ENCODE data around the gene ARHGAP45. TPM values are rescaled to one million over a fixed set of nuclear protein-coding genes. Genes with fewer than 3 reads are reported as not detected.
A peak's percentile ranks its signal among the peaks of the same experiment; 100 is the strongest.

The ARHGAP45 gene
- total RNA-seq, 2 experiments from 2014 or later: 861 to 878 TPM

DNA sequence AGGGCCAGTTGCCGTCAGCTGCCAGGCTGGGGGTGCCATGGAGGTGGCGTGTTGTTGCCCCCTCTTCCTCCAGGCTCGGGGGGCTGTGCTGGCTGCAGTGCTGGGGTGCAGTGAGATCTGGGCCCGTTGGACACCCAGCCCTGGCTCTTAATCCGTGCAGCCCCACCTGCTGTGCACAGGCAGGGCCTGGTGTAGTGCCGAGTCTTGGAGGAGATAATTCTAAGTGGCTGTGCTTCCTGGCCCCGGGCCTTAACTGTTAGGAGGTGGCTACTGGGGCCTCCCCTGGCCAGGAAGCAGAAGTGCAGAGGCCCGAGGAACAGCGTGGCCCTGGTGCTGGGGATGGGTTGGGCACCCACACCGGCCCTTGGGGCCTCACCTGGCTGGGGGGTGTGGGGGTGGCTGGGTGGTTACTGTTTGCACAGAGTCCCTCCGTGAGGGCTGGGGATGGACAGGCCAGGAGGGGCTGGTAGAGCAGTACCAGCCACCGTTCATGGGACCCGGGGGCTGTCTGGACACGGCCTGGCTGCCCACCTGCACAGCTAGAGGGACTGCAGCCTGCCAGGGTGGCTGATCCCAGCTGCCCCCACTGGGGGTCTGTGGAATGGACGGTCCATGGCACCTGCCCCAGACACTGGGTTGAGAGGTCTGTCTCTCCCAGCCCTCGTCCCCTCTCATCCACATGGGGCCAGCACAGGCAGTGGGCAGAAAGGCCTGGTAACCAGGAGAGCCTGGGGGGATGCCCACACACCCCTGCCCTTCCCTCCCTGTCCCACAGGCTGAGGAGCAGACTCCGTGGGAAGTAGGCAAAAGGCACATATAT lies 40.1 kb downstream of the ARHGAP45 start:
- ChIA-PET POLR2A (interaction anchor here (1.1 to 7.4 kb wide), 2 partner anchors 20 to 40 kb away, joined by 4 to 74 read pairs; partner anchors contain the start of gene ARHGAP45), CTCF (no interaction called here)
- Histone ChIP-seq H3K9me3 (ENCODE audit: control insufficient read depth in 1 of 2, insufficient read depth in 1 of 2, low read length in 2 of 2) (peaks cover 0 to 4% of the 10 kb centered on the region in 2 experiments), H3K4me3 (ENCODE audit: low read length) (no peak overlapping the region), H3K36me3 (ENCODE audit: insufficient read depth, low read length) (peaks cover 47% of the 10 kb centered on the region), H3K27ac (ENCODE audit: low read depth in 1 of 2, low read length in 2 of 2) (peak overlapping the region in 1 of 2 donors; percentile 10), H3K27me3 (ENCODE audit: control insufficient read depth in 1 of 2, insufficient read depth in 2 of 2, low read length in 2 of 2) (no peaks in the 10 kb centered on the region), H3K4me1 (ENCODE audit: insufficient read depth, low read length) (peaks cover 34% of the 10 kb centered on the region)
- TF ChIP-seq, protein P1, sequence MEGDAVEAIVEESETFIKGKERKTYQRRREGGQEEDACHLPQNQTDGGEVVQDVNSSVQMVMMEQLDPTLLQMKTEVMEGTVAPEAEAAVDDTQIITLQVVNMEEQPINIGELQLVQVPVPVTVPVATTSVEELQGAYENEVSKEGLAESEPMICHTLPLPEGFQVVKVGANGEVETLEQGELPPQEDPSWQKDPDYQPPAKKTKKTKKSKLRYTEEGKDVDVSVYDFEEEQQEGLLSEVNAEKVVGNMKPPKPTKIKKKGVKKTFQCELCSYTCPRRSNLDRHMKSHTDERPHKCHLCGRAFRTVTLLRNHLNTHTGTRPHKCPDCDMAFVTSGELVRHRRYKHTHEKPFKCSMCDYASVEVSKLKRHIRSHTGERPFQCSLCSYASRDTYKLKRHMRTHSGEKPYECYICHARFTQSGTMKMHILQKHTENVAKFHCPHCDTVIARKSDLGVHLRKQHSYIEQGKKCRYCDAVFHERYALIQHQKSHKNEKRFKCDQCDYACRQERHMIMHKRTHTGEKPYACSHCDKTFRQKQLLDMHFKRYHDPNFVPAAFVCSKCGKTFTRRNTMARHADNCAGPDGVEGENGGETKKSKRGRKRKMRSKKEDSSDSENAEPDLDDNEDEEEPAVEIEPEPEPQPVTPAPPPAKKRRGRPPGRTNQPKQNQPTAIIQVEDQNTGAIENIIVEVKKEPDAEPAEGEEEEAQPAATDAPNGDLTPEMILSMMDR (IDR thresholded peaks at IDR 0.05): no peak
- Mint-ChIP-seq H3K4me1 (ENCODE audit: low read depth) (peaks cover 14% of the 10 kb centered on the region), H3K36me3 (ENCODE audit: low read depth) (peaks cover 21% of the 10 kb centered on the region), H3K4me3 (peak overlapping the region; percentile 83), H3K27ac (peak overlapping the region; percentile 69), H3K27me3 (no peaks in the 10 kb centered on the region), H3K9me3 (no peaks in the 10 kb centered on the region)
- ATAC-seq (ENCODE audit: poor library complexity): no peak
- peak in 2 of 14 experiments; percentile 20 to 54 for DNase-seq
- intact Hi-C loops (cut with DNase I, micrococcal nuclease): loop anchor here in 1 of 2 experiments (10.0 kb wide), 1 partner anchor 312 kb away; the partner anchor contains the start of gene PTBP1

DNA sequence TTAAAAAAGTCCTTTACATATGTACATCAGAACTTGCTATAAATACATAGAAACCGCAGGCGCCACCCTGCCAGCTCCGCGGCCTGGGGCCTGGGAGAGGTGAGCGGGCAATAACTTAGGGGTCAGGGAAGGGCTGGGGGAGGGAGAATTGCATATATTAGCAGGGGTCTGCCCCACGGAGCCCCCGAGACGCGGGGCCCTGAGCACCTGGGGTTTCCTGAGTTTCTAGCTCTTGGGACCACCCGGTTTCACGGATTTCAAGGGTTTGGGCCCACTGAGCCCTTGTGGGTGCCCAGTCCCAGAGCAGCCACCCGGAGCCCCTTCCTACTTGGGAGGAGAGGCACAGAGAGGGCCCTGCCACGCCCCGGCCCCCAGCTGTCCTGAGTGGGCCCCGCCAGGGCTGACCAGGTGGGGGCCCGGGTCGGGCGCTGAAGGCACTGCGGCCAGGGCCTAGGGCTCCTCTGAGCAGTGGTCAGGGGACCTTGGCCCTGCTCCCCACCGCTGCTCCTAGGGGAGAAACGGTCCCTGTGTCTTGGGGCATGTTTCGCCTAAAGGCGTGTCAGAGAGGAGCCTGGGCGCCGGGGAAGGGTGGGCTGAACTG lies 40.8 kb downstream of the ARHGAP45 start:
- CTCF ChIA-PET: no interaction called here
- Histone ChIP-seq H3K9me3 (ENCODE audit: control insufficient read depth in 1 of 2, insufficient read depth in 1 of 2, low read length in 2 of 2) (peaks cover 0 to 4% of the 10 kb centered on the region in 2 experiments), H3K36me3 (ENCODE audit: insufficient read depth, low read length) (peaks cover 52% of the 10 kb centered on the region), H3K27ac (ENCODE audit: low read depth in 1 of 2, low read length in 2 of 2) (peak overlapping the region in 1 of 2 donors; percentile 10), H3K4me1 (ENCODE audit: insufficient read depth, low read length) (peaks cover 30% of the 10 kb centered on the region), H3K27me3 (ENCODE audit: control insufficient read depth in 1 of 2, insufficient read depth in 2 of 2, low read length in 2 of 2) (no peaks in the 10 kb centered on the region), H3K4me3 (ENCODE audit: low read length) (no peak overlapping the region)
- H3K4me1 Mint-ChIP-seq (ENCODE audit: low read depth): peaks cover 9% of the 10 kb centered on the region
- H3K4me3 Mint-ChIP-seq: peak overlapping the region; percentile 30
- H3K36me3 Mint-ChIP-seq (ENCODE audit: low read depth): peaks cover 21% of the 10 kb centered on the region
- intact Hi-C loops (cut with DNase I, micrococcal nuclease): loop anchor here in 1 of 2 experiments (10.0 kb wide), 1 partner anchor 313 kb away; the partner anchor contains the start of gene PTBP1
- no peak for ATAC-seq (ENCODE audit: poor library complexity)
- TF ChIP-seq, protein P1 (IDR thresholded peaks at IDR 0.05): no peak
- DNase-seq: no peak
- POLR2A ChIA-PET: interaction anchor here (1.1 kb wide), 1 partner anchor 41 kb away, joined by 4 read pairs; the partner anchor contains the start of gene ARHGAP45
- H3K27ac Mint-ChIP-seq: peak overlapping the region; percentile 69
- H3K27me3 Mint-ChIP-seq: no peaks in the 10 kb centered on the region
- H3K9me3 Mint-ChIP-seq: no peaks in the 10 kb centered on the region

DNA sequence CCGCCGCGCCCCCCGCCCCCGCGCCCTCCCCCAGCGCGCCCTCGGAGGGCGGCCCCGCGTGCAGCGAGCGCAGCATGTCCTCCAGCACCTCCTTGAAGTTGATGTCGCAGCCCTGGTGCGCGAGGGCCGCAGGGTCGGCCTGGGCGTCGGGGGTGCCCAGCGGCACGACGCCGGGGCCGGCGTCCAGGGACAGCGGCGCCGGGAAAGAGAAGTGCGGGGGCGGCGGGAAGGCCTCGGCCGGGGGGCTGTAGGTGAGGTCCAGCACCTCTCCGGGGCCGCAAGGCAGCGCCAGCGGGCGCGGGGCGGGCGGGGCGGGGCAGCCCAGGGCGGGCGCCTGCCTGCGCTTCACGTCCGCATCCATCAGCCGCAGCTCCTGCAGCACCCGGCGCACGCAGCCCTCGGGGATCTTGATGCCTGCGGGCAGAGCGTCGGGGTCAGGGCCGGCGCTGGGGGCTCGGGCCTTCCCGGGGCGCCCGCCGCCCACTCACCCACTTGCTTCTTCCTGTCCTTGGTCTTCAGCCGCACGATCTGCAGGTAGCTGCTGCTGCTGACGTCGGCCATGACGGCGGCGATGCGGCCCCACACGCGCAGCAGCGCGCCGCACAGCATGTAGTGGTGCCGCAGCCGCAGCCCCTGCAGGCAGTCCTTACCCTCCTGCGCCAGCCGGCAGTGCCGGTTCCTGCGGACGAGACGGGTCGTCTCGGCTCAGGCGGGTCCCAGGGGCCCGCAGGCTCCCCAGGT lies 41.5 kb downstream of the ARHGAP45 start:
- H3K27me3 ChIP-seq (ENCODE audit: control insufficient read depth in 1 of 2, insufficient read depth in 2 of 2, low read length in 2 of 2): no peaks in the 10 kb centered on the region
- intact Hi-C loops (cut with DNase I, micrococcal nuclease): loop anchor here in 1 of 2 experiments (10.0 kb wide), 1 partner anchor 314 kb away; the partner anchor contains the start of gene PTBP1
- H3K4me1 ChIP-seq (ENCODE audit: insufficient read depth, low read length): peaks cover 30% of the 10 kb centered on the region
- Mint-ChIP-seq H3K27me3 (no peaks in the 10 kb centered on the region), H3K27ac (no peak overlapping the region), H3K4me1 (ENCODE audit: low read depth) (peaks cover 3% of the 10 kb centered on the region), H3K9me3 (no peaks in the 10 kb centered on the region), H3K36me3 (ENCODE audit: low read depth) (peaks cover 21% of the 10 kb centered on the region), H3K4me3 (no peak overlapping the region)
- H3K9me3 ChIP-seq (ENCODE audit: control insufficient read depth in 1 of 2, insufficient read depth in 1 of 2, low read length in 2 of 2): peaks cover 0 to 4% of the 10 kb centered on the region in 2 experiments
- ATAC-seq (ENCODE audit: poor library complexity) (no peak), DNase-seq (no peak)
- ChIA-PET POLR2A (no interaction called here), CTCF (no interaction called here)
- no peak overlapping the region for H3K4me3 ChIP-seq (ENCODE audit: low read length)
- no peak overlapping the region for H3K27ac ChIP-seq (ENCODE audit: low read depth in 1 of 2, low read length in 2 of 2)
- peaks cover 59% of the 10 kb centered on the region for H3K36me3 ChIP-seq (ENCODE audit: insufficient read depth, low read length)
- TF ChIP-seq, protein P1 (IDR thresholded peaks at IDR 0.05): no peak

Data from CD4-positive, alpha-beta T cell (primary cell).